ENCODE measurements around the gene CLASRP. TPM values are rescaled to one million over a fixed set of nuclear protein-coding genes. Genes with fewer than 3 reads are reported as not detected.

The CLASRP gene
- total RNA-seq, 2 experiments from 2014 or later: 114 to 121 TPM

GRCh38 chr19:45071969-45072790 is 33.3 kb downstream of the CLASRP start:
- Mint-ChIP-seq H3K36me3 (peaks cover 19% of the 10 kb centered on the region), H3K27ac (peak overlapping the region; percentile 38)

GRCh38 chr19:45074744-45075300 is 36.0 kb downstream of the CLASRP start:
- DNase-seq (no peak), ATAC-seq (no peak)
- H3K4me1 Mint-ChIP-seq: peaks cover 29% of the 10 kb centered on the region
- peak overlapping the region; percentile 82 for H3K4me3 Mint-ChIP-seq
- CTCF ChIA-PET: interaction anchor here (0.7 to 1.8 kb wide), 8 partner anchors 10 to 112 kb away, joined by 3 to 5 read pairs (median 4); partner anchors contain the start of gene PPP1R37
- H3K9me3 Mint-ChIP-seq (ENCODE audit: low read depth): no peaks in the 10 kb centered on the region
- H3K36me3 Mint-ChIP-seq: peaks cover 11% of the 10 kb centered on the region
- H3K27ac Mint-ChIP-seq: peak overlapping the region; percentile 55
- H3K27me3 Mint-ChIP-seq: no peaks in the 10 kb centered on the region

More at GRCh38 chr19:45071969-45072790, 33.3 kb downstream of the CLASRP start:
- peaks cover 12% of the 10 kb centered on the region for H3K4me1 Mint-ChIP-seq
- no peaks in the 10 kb centered on the region for H3K27me3 Mint-ChIP-seq
- ATAC-seq: no peak
- H3K4me3 Mint-ChIP-seq: no peak overlapping the region
- no peaks in the 10 kb centered on the region for H3K9me3 Mint-ChIP-seq (ENCODE audit: low read depth)
- no peak for DNase-seq
- CTCF ChIA-PET: interaction anchor here (0.6 to 1.9 kb wide), 8 partner anchors 13 to 106 kb away, joined by 3 to 11 read pairs (median 3); partner anchors contain the start of genes BLOC1S3 and PPP1R37

GRCh38 chr19:45075301-45076028 is 36.6 kb downstream of the CLASRP start:
- peaks cover 35% of the 10 kb centered on the region for H3K4me1 Mint-ChIP-seq
- CTCF ChIA-PET: interaction anchor here (0.7 to 1.8 kb wide), 7 partner anchors 10 to 111 kb away, joined by 3 to 5 read pairs (median 4); partner anchors contain the start of gene PPP1R37
- peak overlapping the region; percentile 88 for H3K27ac Mint-ChIP-seq
- H3K4me3 Mint-ChIP-seq: peak overlapping the region; percentile 82
- no peaks in the 10 kb centered on the region for H3K9me3 Mint-ChIP-seq (ENCODE audit: low read depth)
- H3K36me3 Mint-ChIP-seq: peaks cover 4% of the 10 kb centered on the region
- H3K27me3 Mint-ChIP-seq: no peaks in the 10 kb centered on the region
- ATAC-seq (peak; percentile 57), DNase-seq (peak; percentile 85)

- Mint-ChIP-seq H3K4me1 (peaks cover 42% of the 10 kb centered on the region), H3K36me3 (peaks cover 4% of the 10 kb centered on the region), H3K27me3 (no peaks in the 10 kb centered on the region), H3K27ac (peak within 1 kb of the TSS; percentile 88), H3K4me3 (peak within 1 kb of the TSS; percentile 82), H3K9me3 (ENCODE audit: low read depth) (no peaks in the 10 kb centered on the region)
- ATAC-seq (peak; percentile 79), DNase-seq (peak; percentile 88)
- CTCF ChIA-PET: interaction anchor here (0.9 to 1.7 kb wide), 4 partner anchors 16 to 110 kb away, joined by 3 to 5 read pairs (median 4); partner anchors contain the start of gene PPP1R37
Observed at GRCh38 chr19:45076029-45076850, 37.4 kb downstream of the CLASRP start, which contains the start of gene ZNF296. Gene ZNF296 (minus strand): TSS chr19:45076478. CDS start chr19:45076373, 105 bp downstream.

- CTCF ChIA-PET: interaction anchor here (0.9 to 2.4 kb wide), 2 partner anchors 11 to 15 kb away, joined by 4 to 9 read pairs; partner anchors contain the start of gene PPP1R37
Observed at GRCh38 chr19:45076851-45077730, 38.2 kb downstream of the CLASRP start.

GRCh38 chr19:45078390-45079062 is 39.7 kb downstream of the CLASRP start:
- no peak for DNase-seq
- Mint-ChIP-seq H3K36me3 (peaks cover 13% of the 10 kb centered on the region), H3K27ac (peak overlapping the region; percentile 70), H3K4me3 (peak overlapping the region; percentile 96), H3K4me1 (peaks cover 54% of the 10 kb centered on the region), H3K9me3 (ENCODE audit: low read depth) (no peaks in the 10 kb centered on the region), H3K27me3 (no peaks in the 10 kb centered on the region)
- ATAC-seq: no peak
- CTCF ChIA-PET: interaction anchor here (0.8 to 2.4 kb wide), 4 partner anchors 9 to 39 kb away, joined by 3 to 16 read pairs (median 9); partner anchors contain the start of gene CLASRP

More at GRCh38 chr19:45076851-45077730, 38.2 kb downstream of the CLASRP start:
- Mint-ChIP-seq H3K9me3 (ENCODE audit: low read depth) (no peaks in the 10 kb centered on the region), H3K4me3 (peak overlapping the region; percentile 82), H3K27me3 (no peaks in the 10 kb centered on the region), H3K27ac (peak overlapping the region; percentile 88), H3K36me3 (peaks cover 11% of the 10 kb centered on the region), H3K4me1 (peaks cover 49% of the 10 kb centered on the region)
- no peak for ATAC-seq
- no peak for DNase-seq

- H3K4me3 Mint-ChIP-seq: peak within 1 kb of the TSS; percentile 96
Observed at GRCh38 chr19:45079063-45079910, 40.4 kb downstream of the CLASRP start, which contains the start of gene GEMIN7. Gene GEMIN7 (plus strand): TSS chr19:45079260. CDS start chr19:45090115, 10,855 bp downstream.

GRCh38 chr19:45079911-45080370 is 41.1 kb downstream of the CLASRP start:
- CTCF ChIA-PET: interaction anchor here (0.5 to 2.3 kb wide), 14 partner anchors 9 to 565 kb away, joined by 3 to 16 read pairs (median 3); partner anchors contain the start of gene CLASRP

More at GRCh38 chr19:45079063-45079910, 40.4 kb downstream of the CLASRP start, which contains the start of gene GEMIN7:
- CTCF ChIA-PET: interaction anchor here (0.5 to 2.4 kb wide), 14 partner anchors 8 to 360 kb away, joined by 3 to 16 read pairs (median 3); partner anchors contain the start of gene CLASRP
- DNase-seq (peak; percentile 83), ATAC-seq (peak; percentile 55)
- no peaks in the 10 kb centered on the region for H3K9me3 Mint-ChIP-seq (ENCODE audit: low read depth)
- peaks cover 13% of the 10 kb centered on the region for H3K36me3 Mint-ChIP-seq
- H3K4me1 Mint-ChIP-seq: peaks cover 54% of the 10 kb centered on the region
- H3K27ac Mint-ChIP-seq: peak within 1 kb of the TSS; percentile 83
- no peaks in the 10 kb centered on the region for H3K27me3 Mint-ChIP-seq

GRCh38 chr19:45082170-45082569 is 43.3 kb downstream of the CLASRP start:
- no peak for DNase-seq
- no peaks in the 10 kb centered on the region for H3K27me3 Mint-ChIP-seq
- no peak overlapping the region for H3K4me3 Mint-ChIP-seq
- ATAC-seq: no peak
- H3K36me3 Mint-ChIP-seq: peaks cover 19% of the 10 kb centered on the region
- no peaks in the 10 kb centered on the region for H3K9me3 Mint-ChIP-seq (ENCODE audit: low read depth)
- H3K4me1 Mint-ChIP-seq: peaks cover 54% of the 10 kb centered on the region
- CTCF ChIA-PET: interaction anchor here (2.4 kb wide), 1 partner anchor 10 kb away, joined by 12 read pairs; the partner anchor contains the start of gene PPP1R37
- no peak overlapping the region for H3K27ac Mint-ChIP-seq

More at GRCh38 chr19:45079911-45080370, 41.1 kb downstream of the CLASRP start:
- peaks cover 13% of the 10 kb centered on the region for H3K36me3 Mint-ChIP-seq
- H3K27me3 Mint-ChIP-seq: no peaks in the 10 kb centered on the region
- H3K4me1 Mint-ChIP-seq: peaks cover 50% of the 10 kb centered on the region
- ATAC-seq (no peak), DNase-seq (no peak)
- peak overlapping the region; percentile 96 for H3K4me3 Mint-ChIP-seq
- H3K27ac Mint-ChIP-seq: peak overlapping the region; percentile 83
- no peaks in the 10 kb centered on the region for H3K9me3 Mint-ChIP-seq (ENCODE audit: low read depth)

GRCh38 chr19:45086480-45086879 is 47.6 kb downstream of the CLASRP start:
- CTCF ChIA-PET: interaction anchor here (1.4 kb wide), 1 partner anchor 27 kb away, joined by 6 read pairs; no protein-coding TSS in a partner anchor
- Mint-ChIP-seq H3K9me3 (ENCODE audit: low read depth) (no peaks in the 10 kb centered on the region), H3K36me3 (peaks cover 33% of the 10 kb centered on the region), H3K27ac (peak overlapping the region; percentile 92), H3K4me3 (no peak overlapping the region), H3K27me3 (no peaks in the 10 kb centered on the region), H3K4me1 (peaks cover 52% of the 10 kb centered on the region)
- ATAC-seq (no peak), DNase-seq (no peak)
